UCSD-AML1 (cell line): Measurements from ENCODE around the gene ACVR1.
"Not testable (repeated sequence)": the region's sequence is repeated elsewhere in the genome, so short reads cannot be mapped to it uniquely, and the experiment has no call there.

Source experiments
- DNase-seq: peaks from one replicate; lab custom pipeline; 2025; ENCODE audit not compliant: unreplicated experiment; lab: John Stamatoyannopoulos, UW

ACVR1 gene

GRCh38 chr2:157830696-157831570, 45.2 kb downstream of the ACVR1 start:
- no peak for DNase-seq

GRCh38 chr2:157830266-157830665, 45.9 kb downstream of the ACVR1 start:
- no peak for DNase-seq

- DNase-seq, result no peak
Measured at GRCh38 chr2:157827377-157827776, 48.8 kb downstream of the ACVR1 start.

GRCh38 chr2:157826644-157827043, 49.5 kb downstream of the ACVR1 start:
- not testable (repeated sequence) for DNase-seq

- DNase-seq, result no peak
Measured at GRCh38 chr2:157825885-157826284, 50.2 kb downstream of the ACVR1 start.

- no peak for DNase-seq
Measured at GRCh38 chr2:157822993-157823392, 53.1 kb downstream of the ACVR1 start.

- no peak for DNase-seq
Measured at GRCh38 chr2:157822533-157822932, 53.6 kb downstream of the ACVR1 start.

- no peak for DNase-seq
Measured at GRCh38 chr2:157821519-157822131, 54.5 kb downstream of the ACVR1 start.

GRCh38 chr2:157820193-157820592, 55.9 kb downstream of the ACVR1 start:
- no peak for DNase-seq

GRCh38 chr2:157819761-157820160, 56.4 kb downstream of the ACVR1 start:
- DNase-seq, result no peak

- no peak for DNase-seq
Measured at GRCh38 chr2:157818227-157818626, 57.9 kb downstream of the ACVR1 start.

- no peak for DNase-seq
Measured at GRCh38 chr2:157815421-157815820, 60.7 kb downstream of the ACVR1 start.

- no peak for DNase-seq
Measured at GRCh38 chr2:157813467-157813866, 62.7 kb downstream of the ACVR1 start.

GRCh38 chr2:157810037-157810436, 66.1 kb downstream of the ACVR1 start:
- DNase-seq, result no peak

- DNase-seq, result no peak
Measured at GRCh38 chr2:157809212-157809611, 66.9 kb downstream of the ACVR1 start.

GRCh38 chr2:157808421-157808820, 67.7 kb downstream of the ACVR1 start:
- no peak for DNase-seq

- no peak for DNase-seq
Measured at GRCh38 chr2:157806426-157807077, 69.6 kb downstream of the ACVR1 start.

- DNase-seq, result no peak
Measured at GRCh38 chr2:157805519-157805918, 70.6 kb downstream of the ACVR1 start.

- no peak for DNase-seq
Measured at GRCh38 chr2:157804355-157804754, 71.8 kb downstream of the ACVR1 start.

- no peak for DNase-seq
Measured at GRCh38 chr2:157803952-157804351, 72.2 kb downstream of the ACVR1 start.

GRCh38 chr2:157803476-157803875, 72.7 kb downstream of the ACVR1 start:
- no peak for DNase-seq
